D721Med (cell line): Measurements from ENCODE around the gene PTPRN.

Experiments used
- DNase-seq: peaks from one replicate; pipeline ENCODE4 v3.0.0; 2011; ENCODE audit warnings: low spot score; ENCODE audit not compliant: insufficient read length
- FAIRE-seq: peaks from 2 replicates; lab custom pipeline; 2011; peaks lifted over from hg19 to GRCh38; lab: Jason Lieb, UNC
- TF ChIP-seq, protein P1 (sequence below): IDR thresholded peaks from 2 replicates; pipeline ENCODE4 v1.5.1; 2012; ENCODE audit warnings: mild to moderate bottlenecking, control low read depth; ENCODE audit not compliant: insufficient read depth; ENCODE audit errors: missing control alignments

PTPRN gene

DNA sequence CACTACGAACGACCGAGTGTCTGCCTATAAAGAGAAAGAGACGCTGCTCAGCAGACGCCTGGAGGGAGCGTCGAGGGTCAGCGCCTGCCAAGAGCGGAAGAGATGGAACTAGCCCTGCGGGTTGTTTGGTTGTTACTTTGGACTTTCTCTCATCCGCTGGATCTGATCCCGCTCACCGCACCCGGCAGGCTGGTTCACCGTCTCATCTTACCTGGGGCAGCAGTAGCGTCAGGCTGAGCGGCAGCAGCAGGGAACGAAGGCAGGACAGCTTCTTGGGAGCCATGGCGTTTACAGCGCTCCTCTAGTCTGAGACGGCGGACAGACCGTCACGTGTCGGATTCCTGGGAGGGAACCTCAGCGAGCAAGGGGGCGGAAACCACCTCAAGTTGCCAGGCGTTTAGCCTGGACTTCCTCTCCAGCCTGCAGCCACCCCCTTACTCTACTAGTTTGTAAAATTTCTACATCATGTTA lies 65.9 kb downstream of the PTPRN start:
- TF ChIP-seq, protein P1, sequence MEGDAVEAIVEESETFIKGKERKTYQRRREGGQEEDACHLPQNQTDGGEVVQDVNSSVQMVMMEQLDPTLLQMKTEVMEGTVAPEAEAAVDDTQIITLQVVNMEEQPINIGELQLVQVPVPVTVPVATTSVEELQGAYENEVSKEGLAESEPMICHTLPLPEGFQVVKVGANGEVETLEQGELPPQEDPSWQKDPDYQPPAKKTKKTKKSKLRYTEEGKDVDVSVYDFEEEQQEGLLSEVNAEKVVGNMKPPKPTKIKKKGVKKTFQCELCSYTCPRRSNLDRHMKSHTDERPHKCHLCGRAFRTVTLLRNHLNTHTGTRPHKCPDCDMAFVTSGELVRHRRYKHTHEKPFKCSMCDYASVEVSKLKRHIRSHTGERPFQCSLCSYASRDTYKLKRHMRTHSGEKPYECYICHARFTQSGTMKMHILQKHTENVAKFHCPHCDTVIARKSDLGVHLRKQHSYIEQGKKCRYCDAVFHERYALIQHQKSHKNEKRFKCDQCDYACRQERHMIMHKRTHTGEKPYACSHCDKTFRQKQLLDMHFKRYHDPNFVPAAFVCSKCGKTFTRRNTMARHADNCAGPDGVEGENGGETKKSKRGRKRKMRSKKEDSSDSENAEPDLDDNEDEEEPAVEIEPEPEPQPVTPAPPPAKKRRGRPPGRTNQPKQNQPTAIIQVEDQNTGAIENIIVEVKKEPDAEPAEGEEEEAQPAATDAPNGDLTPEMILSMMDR: no peak
- FAIRE-seq (no peak), DNase-seq (no peak)
